ENCODE results near the gene LRRC27.
"Not testable (repeated sequence)": the region's sequence is repeated elsewhere in the genome, so short reads cannot be mapped to it uniquely, and the experiment has no call there.

The LRRC27 gene

GRCh38 chr10:132294561-132295318 is 37.3 kb upstream of the LRRC27 start:
- Histone ChIP-seq H3K9ac (ENCODE audit: low read length) (no peak overlapping the region), H3K36me3 (ENCODE audit: insufficient read depth, low read length) (no peaks in the 10 kb centered on the region), H3K4me1 (ENCODE audit: insufficient read depth, low read length) (peaks cover 13% of the 10 kb centered on the region), H3K9me3 (ENCODE audit: low read length) (no peaks in the 10 kb centered on the region), H3K4me3 (ENCODE audit: low read depth in 1 of 2, low read length in 2 of 2) (no peak overlapping the region), H3K27me3 (ENCODE audit: control insufficient read depth in 1 of 2, insufficient read depth in 2 of 2, low read length in 2 of 2) (no peaks in the 10 kb centered on the region), H3K27ac (ENCODE audit: low read depth, low read length) (no peak overlapping the region)

DNA sequence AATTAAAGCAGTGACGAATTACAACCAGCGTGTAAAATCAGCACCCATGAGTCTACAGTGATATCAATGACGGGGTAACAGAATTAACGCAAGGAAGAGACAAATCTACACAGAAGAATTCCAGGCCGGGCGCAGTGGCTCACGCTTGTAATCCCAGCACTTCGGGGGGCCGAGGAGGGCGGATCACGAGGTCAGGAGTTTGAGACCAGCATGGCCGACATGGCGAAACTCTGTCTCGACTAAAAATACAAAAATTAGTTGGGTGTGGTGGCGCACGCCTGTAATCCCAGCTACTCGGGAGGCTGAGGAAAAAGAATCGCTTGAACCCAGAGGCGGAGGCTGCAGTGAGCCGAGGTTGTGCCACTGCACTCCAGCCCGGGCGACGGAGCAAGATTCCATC is 36.5 kb upstream of the LRRC27 start:
- not testable (repeated sequence) for H3K9ac ChIP-seq (ENCODE audit: low read length); H3K4me3 ChIP-seq (ENCODE audit: low read depth in 1 of 2, low read length in 2 of 2); H3K9me3 ChIP-seq (ENCODE audit: low read length); H3K27ac ChIP-seq (ENCODE audit: low read depth, low read length); H3K27me3 ChIP-seq (ENCODE audit: control insufficient read depth in 1 of 2, insufficient read depth in 2 of 2, low read length in 2 of 2); H3K36me3 ChIP-seq (ENCODE audit: insufficient read depth, low read length)
- peaks cover 13% of the 10 kb centered on the region for H3K4me1 ChIP-seq (ENCODE audit: insufficient read depth, low read length)

GRCh38 chr10:132296666-132297443 is 35.1 kb upstream of the LRRC27 start:
- Histone ChIP-seq H3K27me3 (ENCODE audit: control insufficient read depth in 1 of 2, insufficient read depth in 2 of 2, low read length in 2 of 2) (no peaks in the 10 kb centered on the region), H3K27ac (ENCODE audit: low read depth, low read length) (no peak overlapping the region), H3K9me3 (ENCODE audit: low read length) (no peaks in the 10 kb centered on the region), H3K4me3 (ENCODE audit: low read depth in 1 of 2, low read length in 2 of 2) (no peak overlapping the region), H3K4me1 (ENCODE audit: insufficient read depth, low read length) (peaks cover 13% of the 10 kb centered on the region), H3K9ac (ENCODE audit: low read length) (no peak overlapping the region), H3K36me3 (ENCODE audit: insufficient read depth, low read length) (no peaks in the 10 kb centered on the region)

- H3K4me1 ChIP-seq (ENCODE audit: insufficient read depth, low read length): peaks cover 13% of the 10 kb centered on the region
- H3K4me3 ChIP-seq (ENCODE audit: low read depth in 1 of 2, low read length in 2 of 2): no peak overlapping the region
- no peak overlapping the region for H3K27ac ChIP-seq (ENCODE audit: low read depth, low read length)
- H3K9ac ChIP-seq (ENCODE audit: low read length): no peak overlapping the region
- no peaks in the 10 kb centered on the region for H3K27me3 ChIP-seq (ENCODE audit: control insufficient read depth in 1 of 2, insufficient read depth in 2 of 2, low read length in 2 of 2)
- H3K9me3 ChIP-seq (ENCODE audit: low read length): no peaks in the 10 kb centered on the region
- H3K36me3 ChIP-seq (ENCODE audit: insufficient read depth, low read length): no peaks in the 10 kb centered on the region
These were observed 34.5 kb upstream of the LRRC27 start for GRCh38 chr10:132297526-132297925.

GRCh38 chr10:132298038-132298881 is 33.7 kb upstream of the LRRC27 start:
- Histone ChIP-seq H3K36me3 (ENCODE audit: insufficient read depth, low read length) (no peaks in the 10 kb centered on the region), H3K27ac (ENCODE audit: low read depth, low read length) (no peak overlapping the region), H3K27me3 (ENCODE audit: control insufficient read depth in 1 of 2, insufficient read depth in 2 of 2, low read length in 2 of 2) (no peaks in the 10 kb centered on the region), H3K4me1 (ENCODE audit: insufficient read depth, low read length) (peaks cover 7% of the 10 kb centered on the region), H3K4me3 (ENCODE audit: low read depth in 1 of 2, low read length in 2 of 2) (no peak overlapping the region), H3K9ac (ENCODE audit: low read length) (no peak overlapping the region), H3K9me3 (ENCODE audit: low read length) (no peaks in the 10 kb centered on the region)

DNA sequence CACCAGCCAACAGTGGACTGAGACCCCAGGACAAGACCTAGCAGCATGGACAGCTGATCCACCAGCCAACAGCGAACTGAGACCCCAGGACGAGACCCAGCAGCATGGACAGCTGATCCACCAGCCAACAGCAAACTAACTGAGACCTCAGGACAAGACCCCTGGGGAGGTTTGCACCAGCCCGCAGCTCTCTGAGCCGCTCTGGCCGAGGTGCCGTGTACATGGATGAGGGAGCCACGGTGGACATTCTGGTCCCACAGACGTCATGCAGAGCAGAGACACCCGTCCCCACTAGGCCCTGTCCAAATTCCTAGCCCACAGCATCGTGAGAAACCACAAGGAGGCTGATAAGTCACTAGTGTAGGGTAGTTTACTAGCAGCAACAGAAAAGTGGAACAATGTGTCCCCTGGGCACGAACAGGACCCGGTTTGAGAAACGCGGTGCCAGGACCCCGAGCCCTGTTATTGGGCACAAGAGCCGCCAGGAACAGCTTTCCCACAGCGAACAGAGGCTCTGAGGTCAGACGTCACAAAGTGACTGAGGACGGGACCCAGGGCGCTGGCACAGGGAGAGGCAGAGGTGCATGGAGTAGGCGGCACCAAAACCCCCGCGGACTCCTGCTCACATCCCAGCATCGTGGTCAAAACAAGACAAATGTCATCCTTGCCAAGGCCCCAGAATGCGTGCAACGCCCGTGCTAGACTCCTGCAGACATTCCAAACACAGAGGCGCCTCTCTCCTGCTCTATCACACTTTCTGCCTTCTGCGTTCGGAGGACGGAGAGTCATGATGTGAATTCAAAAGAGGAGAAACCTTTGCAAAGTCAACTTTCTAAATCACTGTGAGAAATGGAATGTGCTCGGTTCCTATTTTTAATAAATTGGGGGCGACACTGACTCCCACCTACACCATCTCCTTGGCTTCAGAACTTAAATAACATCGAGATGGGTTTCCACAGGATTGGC is 32.3 kb upstream of the LRRC27 start:
- H3K9ac ChIP-seq (ENCODE audit: low read length): no peak overlapping the region
- H3K27me3 ChIP-seq (ENCODE audit: control insufficient read depth in 1 of 2, insufficient read depth in 2 of 2, low read length in 2 of 2): no peaks in the 10 kb centered on the region
- no peak overlapping the region for H3K4me3 ChIP-seq (ENCODE audit: low read depth in 1 of 2, low read length in 2 of 2)
- H3K27ac ChIP-seq (ENCODE audit: low read depth, low read length): no peak overlapping the region
- H3K36me3 ChIP-seq (ENCODE audit: insufficient read depth, low read length): no peaks in the 10 kb centered on the region
- H3K4me1 ChIP-seq (ENCODE audit: insufficient read depth, low read length): no peaks in the 10 kb centered on the region
- H3K9me3 ChIP-seq (ENCODE audit: low read length): no peaks in the 10 kb centered on the region

- no peak overlapping the region for H3K9ac ChIP-seq (ENCODE audit: low read length)
- no peaks in the 10 kb centered on the region for H3K36me3 ChIP-seq (ENCODE audit: insufficient read depth, low read length)
- H3K9me3 ChIP-seq (ENCODE audit: low read length): no peaks in the 10 kb centered on the region
- H3K4me3 ChIP-seq (ENCODE audit: low read depth in 1 of 2, low read length in 2 of 2): no peak overlapping the region
- no peaks in the 10 kb centered on the region for H3K27me3 ChIP-seq (ENCODE audit: control insufficient read depth in 1 of 2, insufficient read depth in 2 of 2, low read length in 2 of 2)
- H3K27ac ChIP-seq (ENCODE audit: low read depth, low read length): no peak overlapping the region
- no peaks in the 10 kb centered on the region for H3K4me1 ChIP-seq (ENCODE audit: insufficient read depth, low read length)
These were observed 31.4 kb upstream of the LRRC27 start for GRCh38 chr10:132300582-132300981.

DNA sequence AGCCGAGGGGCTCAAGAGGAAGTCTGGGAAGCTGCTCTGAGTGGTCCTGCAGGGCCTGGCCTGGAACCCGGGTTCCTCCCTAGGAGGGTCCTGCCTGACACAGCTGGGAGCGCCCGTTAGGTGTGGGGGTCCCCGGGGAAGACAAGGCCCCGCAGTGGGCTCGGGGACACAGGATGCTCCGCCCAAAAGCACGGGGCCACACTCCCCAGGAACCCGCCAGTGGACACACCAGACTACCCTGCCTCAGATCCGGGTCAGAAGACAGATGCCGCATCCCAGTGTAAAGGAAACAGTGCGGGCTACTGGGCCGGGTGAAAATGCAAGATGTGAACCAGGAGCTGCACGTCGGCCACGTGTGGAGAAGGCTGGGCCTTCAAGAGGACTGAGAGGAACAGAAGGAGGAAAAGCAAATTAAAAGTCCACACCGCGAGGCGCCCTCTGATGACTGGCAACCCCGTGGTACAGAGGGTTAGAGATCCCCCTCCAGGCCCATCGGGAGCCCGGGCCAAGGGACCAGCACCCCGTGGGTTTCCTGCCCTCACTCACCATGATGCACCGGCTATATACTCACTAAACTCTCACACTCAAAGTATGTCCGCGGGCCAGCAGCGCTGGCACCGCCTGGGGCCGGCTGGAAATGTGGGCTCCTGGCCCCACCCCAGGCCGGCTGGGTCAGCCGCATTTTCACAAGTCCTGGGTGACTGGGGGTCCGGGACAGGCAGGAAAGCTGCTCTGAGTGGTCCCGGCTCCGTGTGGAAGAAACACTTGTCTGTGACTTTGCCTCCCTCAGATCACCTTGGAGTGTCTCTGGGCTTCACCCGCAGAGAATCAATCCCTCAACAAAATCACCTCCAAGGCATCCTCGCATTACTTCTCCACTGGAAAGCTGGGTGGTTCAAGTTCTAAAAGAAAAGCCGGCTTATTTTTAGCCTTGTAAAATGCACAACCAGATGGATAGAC is 30.3 kb upstream of the LRRC27 start:
- Histone ChIP-seq H3K4me3 (ENCODE audit: low read depth in 1 of 2, low read length in 2 of 2) (no peak overlapping the region), H3K9me3 (ENCODE audit: low read length) (no peaks in the 10 kb centered on the region), H3K27ac (ENCODE audit: low read depth, low read length) (no peak overlapping the region), H3K4me1 (ENCODE audit: insufficient read depth, low read length) (peaks cover 2% of the 10 kb centered on the region), H3K27me3 (ENCODE audit: control insufficient read depth in 1 of 2, insufficient read depth in 2 of 2, low read length in 2 of 2) (no peaks in the 10 kb centered on the region), H3K36me3 (ENCODE audit: insufficient read depth, low read length) (no peaks in the 10 kb centered on the region), H3K9ac (ENCODE audit: low read length) (no peak overlapping the region)

GRCh38 chr10:132302421-132303310 is 29.3 kb upstream of the LRRC27 start:
- peaks cover 0 to 6% of the 10 kb centered on the region in 2 donors for H3K27me3 ChIP-seq (ENCODE audit: control insufficient read depth in 1 of 2, insufficient read depth in 2 of 2, low read length in 2 of 2)
- no peak overlapping the region for H3K9ac ChIP-seq (ENCODE audit: low read length)
- H3K9me3 ChIP-seq (ENCODE audit: low read length): no peaks in the 10 kb centered on the region
- no peak overlapping the region for H3K4me3 ChIP-seq (ENCODE audit: low read depth in 1 of 2, low read length in 2 of 2)
- no peaks in the 10 kb centered on the region for H3K36me3 ChIP-seq (ENCODE audit: insufficient read depth, low read length)
- peaks cover 4% of the 10 kb centered on the region for H3K4me1 ChIP-seq (ENCODE audit: insufficient read depth, low read length)
- H3K27ac ChIP-seq (ENCODE audit: low read depth, low read length): no peak overlapping the region

Measured in muscle layer of colon (tissue), 2 donors.